DOHH2 (cell line): ENCODE measurements around the gene MRPL17.
"Not testable (repeated sequence)": the region's sequence is repeated elsewhere in the genome, so short reads cannot be mapped to it uniquely, and the experiment has no call there.

Source experiments
- EZH2phosphoT487 ChIP-seq: fragments of 200-600 bp; sonication (generic); IDR thresholded peaks from 2 replicates; pipeline ENCODE4 v1.6.1; 2017; ENCODE audit warnings: borderline replicate concordance, mild to moderate bottlenecking, antibody characterized with exemption, low read length, moderate library complexity, mixed read lengths
- TF ChIP-seq, protein P1 (sequence below): fragments of 200-600 bp; sonication (generic); IDR thresholded peaks from one replicate; pipeline ENCODE4 v1.5.1; 2014; ENCODE audit warnings: antibody characterized with exemption, mild to moderate bottlenecking, low read depth, low read length; ENCODE audit not compliant: poor library complexity, severe bottlenecking

DNA sequence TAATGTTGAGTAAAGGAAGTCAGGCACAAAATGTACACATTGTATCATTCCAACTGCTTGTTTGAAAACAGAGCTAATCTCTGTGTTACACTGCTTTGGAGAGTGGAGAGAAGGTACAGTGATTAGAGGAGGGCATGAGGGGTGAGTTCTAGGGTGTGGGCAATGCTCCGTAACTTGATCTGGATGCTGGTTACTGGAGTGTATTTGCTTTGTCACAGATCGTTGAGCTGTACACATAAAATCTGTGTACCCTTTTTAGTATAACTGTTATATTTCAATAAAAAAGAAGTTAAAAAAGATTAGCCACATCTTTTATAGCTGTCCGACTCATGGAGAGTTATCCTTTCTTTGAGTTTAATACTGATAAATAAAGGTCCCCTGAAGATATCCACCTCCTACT, 18.8 kb upstream of the MRPL17 start:
- TF ChIP-seq, protein P1, sequence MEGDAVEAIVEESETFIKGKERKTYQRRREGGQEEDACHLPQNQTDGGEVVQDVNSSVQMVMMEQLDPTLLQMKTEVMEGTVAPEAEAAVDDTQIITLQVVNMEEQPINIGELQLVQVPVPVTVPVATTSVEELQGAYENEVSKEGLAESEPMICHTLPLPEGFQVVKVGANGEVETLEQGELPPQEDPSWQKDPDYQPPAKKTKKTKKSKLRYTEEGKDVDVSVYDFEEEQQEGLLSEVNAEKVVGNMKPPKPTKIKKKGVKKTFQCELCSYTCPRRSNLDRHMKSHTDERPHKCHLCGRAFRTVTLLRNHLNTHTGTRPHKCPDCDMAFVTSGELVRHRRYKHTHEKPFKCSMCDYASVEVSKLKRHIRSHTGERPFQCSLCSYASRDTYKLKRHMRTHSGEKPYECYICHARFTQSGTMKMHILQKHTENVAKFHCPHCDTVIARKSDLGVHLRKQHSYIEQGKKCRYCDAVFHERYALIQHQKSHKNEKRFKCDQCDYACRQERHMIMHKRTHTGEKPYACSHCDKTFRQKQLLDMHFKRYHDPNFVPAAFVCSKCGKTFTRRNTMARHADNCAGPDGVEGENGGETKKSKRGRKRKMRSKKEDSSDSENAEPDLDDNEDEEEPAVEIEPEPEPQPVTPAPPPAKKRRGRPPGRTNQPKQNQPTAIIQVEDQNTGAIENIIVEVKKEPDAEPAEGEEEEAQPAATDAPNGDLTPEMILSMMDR, result not testable (repeated sequence)
- TF ChIP-seq EZH2phosphoT487, result not testable (repeated sequence)
